Subcutaneous adipose tissue (tissue), 4 donors: Measurements from ENCODE around the gene MAML1. TPM values are rescaled to one million over a fixed set of nuclear protein-coding genes. Genes with fewer than 3 reads are reported as not detected.

Experiments used
- total RNA-seq, 4 donors: library from RNA; depleted of rRNA; stranded (reverse); fragments of >200 nt; gene quantifications; one replicate each; pipeline ENCODE4 v1.1.0, GENCODE V29; 2016
- TF ChIP-seq, protein P1 (sequence below): fragments of 450-650 bp; IDR thresholded peaks from one replicate; pipeline ENCODE4 v1.5.1; 2016; ENCODE audit warnings: low read depth, mild to moderate bottlenecking, control low read depth, antibody characterized with exemption, moderate library complexity

Gene MAML1
- total RNA-seq, 4 donors from 2014 or later: 16.0 to 22.4 (median 18.6) TPM

DNA sequence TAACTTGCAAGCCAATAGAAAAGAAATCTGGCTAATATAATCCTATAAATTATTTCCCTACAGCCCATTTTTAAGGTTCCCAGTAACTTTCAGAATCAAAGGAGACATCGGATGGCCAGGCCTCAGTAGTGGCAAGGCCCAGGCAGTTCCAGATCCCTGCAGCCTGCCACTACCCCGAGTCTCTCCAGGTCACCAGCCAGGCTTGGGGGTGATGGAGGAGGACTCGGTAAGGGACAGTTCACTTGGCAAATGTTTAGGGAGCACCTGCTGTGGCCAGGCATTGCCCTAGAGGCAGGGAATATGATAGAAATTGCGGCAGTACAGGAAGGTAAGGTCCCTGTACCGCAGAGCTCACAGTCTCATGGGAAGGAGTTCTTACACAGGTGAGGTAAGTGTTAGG, 46.0 kb downstream of the MAML1 start:
- TF ChIP-seq, protein P1, sequence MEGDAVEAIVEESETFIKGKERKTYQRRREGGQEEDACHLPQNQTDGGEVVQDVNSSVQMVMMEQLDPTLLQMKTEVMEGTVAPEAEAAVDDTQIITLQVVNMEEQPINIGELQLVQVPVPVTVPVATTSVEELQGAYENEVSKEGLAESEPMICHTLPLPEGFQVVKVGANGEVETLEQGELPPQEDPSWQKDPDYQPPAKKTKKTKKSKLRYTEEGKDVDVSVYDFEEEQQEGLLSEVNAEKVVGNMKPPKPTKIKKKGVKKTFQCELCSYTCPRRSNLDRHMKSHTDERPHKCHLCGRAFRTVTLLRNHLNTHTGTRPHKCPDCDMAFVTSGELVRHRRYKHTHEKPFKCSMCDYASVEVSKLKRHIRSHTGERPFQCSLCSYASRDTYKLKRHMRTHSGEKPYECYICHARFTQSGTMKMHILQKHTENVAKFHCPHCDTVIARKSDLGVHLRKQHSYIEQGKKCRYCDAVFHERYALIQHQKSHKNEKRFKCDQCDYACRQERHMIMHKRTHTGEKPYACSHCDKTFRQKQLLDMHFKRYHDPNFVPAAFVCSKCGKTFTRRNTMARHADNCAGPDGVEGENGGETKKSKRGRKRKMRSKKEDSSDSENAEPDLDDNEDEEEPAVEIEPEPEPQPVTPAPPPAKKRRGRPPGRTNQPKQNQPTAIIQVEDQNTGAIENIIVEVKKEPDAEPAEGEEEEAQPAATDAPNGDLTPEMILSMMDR: no peak

DNA sequence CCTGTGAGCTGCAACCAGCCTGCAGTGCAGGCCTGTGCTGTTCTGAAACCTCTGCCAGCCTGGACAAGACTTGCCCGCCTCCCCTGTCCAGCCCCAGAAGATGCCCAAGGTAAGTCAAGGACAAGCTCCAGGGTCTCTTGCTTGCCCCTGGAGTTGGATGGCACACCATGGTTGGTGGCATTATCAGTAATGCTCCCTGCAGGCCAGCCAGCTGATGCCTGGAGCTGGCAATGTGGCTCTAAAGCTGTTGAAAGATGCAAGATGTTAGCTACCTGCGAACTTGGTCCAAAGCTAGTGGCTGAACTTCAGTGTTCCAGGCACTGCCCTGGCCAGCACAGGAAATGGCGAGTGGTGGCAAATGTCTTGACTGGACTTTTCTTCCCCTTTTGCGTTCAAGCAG, 47.2 kb downstream of the MAML1 start:
- TF ChIP-seq, protein P1: no peak

DNA sequence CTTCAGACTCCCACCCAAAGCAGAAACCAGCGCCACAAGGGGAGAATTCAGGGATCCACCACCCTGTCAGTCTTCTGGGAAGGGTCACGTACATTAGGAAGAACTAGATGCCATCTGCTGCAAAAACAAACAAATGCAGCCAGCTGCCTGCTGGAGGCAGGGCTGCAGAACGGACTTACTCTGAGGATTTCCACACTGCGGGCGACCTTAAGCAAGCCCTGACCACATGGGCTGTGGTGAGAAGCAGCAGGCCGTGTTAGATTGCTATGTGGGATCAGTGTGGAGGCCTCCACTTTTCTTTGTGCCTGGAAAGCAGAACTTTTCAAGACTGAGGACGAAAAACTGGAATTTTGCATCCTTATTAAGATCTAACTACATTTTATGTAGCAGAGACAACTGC, 47.7 kb downstream of the MAML1 start:
- TF ChIP-seq, protein P1: no peak

DNA sequence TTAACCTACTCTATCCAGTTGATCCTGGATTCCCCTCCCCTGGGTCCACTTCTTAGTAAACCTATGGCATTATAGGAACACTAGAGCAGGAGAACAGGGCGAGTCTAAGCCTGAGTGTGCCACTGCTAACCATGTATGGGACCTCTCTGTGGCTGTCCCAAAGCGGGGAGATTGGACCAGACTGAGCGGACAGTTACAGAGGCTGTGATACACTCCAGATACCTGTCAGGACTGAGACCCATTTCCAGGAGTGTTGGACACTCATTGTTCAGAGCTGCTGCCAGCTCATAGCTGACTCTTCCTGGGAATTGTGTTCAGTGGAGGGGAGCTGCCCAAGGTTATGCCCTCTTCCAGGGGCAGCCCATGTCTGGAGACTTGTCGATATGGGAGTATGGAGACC, 49.2 kb downstream of the MAML1 start:
- TF ChIP-seq, protein P1: no peak

DNA sequence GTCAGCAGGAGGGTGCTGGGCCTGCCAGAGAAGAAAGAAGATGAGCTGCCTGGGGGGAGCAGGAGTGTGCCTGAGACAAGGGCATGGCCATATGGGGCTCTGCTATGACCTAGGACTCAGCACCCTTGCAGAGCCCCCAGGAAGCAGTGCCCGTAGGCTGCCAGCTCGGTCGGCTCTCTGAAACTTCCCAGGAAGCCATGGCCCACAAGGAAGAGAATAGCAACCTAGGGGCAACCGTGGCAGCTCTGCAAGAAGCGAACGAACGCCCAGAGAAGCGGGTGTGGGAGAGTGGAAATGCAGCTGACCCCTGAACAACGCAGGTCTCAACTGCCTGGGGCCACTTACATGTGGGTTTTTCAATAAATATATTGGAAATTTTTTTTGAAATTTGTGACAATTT, 50.5 kb downstream of the MAML1 start:
- TF ChIP-seq, protein P1: no peak

DNA sequence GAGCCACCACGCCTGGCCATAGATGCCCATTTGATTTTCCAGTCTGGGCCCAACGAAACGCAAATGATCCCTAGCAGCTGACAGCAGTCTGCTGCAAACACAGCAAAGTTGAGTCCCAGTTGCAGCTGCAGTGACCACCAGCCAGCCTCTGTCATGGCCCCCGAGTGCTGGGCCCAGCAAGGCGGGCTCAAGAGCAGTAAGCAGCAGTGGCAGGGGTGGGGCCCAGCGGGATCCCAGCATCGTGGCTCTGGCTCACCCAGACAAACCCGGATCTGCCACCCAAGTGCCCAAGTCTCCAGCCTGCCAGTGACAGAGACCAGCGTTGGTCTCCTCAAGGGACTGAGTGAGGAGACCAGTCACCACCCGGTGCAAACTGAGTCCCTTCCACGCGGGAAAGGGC, 54.2 kb downstream of the MAML1 start:
- TF ChIP-seq, protein P1: no peak

DNA sequence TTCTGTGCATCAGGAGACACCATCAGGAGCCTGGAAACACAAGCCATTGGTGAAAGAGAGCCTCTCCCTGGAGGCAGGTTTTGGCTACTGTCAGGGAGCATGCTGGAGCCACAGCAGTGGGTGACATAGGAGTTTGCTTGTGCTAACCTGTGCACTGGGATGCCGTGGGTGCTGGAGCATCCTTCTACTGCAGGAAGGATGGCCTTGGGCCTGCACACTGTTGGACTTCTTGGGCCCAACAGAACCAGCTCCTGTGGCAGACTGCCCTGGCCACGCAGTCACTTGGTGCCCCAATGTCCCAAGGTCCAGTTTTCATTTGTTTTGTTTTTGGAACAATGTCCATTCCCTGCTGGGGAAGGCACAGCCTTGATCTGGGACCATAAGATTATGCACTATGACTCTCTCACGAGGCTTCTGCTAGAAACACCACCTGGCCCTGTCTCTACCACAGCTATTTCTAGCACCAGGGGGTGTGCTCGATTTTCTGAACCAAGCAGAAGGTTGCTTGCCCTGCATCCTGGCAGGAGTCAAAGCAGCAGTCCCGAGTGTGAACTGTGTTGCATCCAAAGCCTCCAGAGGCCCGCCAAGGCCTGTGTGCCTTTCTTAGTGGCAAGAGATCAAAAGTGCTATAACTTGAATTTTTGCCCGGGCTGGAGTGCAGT, 55.7 kb downstream of the MAML1 start:
- TF ChIP-seq, protein P1: no peak
